ENCODE results near the gene SAMMSON. TPM values are rescaled to one million over a fixed set of nuclear protein-coding genes. Genes with fewer than 3 reads are reported as not detected.
A peak's percentile ranks its signal among the peaks of the same experiment; 100 is the strongest.

The SAMMSON gene
- total and polyA plus RNA-seq, 9 of the 15 experiments (the other 6 are each of a cell fraction or from before 2014, with no cell fraction given): 0.65 to 4.4 (median 1.9) TPM

DNA sequence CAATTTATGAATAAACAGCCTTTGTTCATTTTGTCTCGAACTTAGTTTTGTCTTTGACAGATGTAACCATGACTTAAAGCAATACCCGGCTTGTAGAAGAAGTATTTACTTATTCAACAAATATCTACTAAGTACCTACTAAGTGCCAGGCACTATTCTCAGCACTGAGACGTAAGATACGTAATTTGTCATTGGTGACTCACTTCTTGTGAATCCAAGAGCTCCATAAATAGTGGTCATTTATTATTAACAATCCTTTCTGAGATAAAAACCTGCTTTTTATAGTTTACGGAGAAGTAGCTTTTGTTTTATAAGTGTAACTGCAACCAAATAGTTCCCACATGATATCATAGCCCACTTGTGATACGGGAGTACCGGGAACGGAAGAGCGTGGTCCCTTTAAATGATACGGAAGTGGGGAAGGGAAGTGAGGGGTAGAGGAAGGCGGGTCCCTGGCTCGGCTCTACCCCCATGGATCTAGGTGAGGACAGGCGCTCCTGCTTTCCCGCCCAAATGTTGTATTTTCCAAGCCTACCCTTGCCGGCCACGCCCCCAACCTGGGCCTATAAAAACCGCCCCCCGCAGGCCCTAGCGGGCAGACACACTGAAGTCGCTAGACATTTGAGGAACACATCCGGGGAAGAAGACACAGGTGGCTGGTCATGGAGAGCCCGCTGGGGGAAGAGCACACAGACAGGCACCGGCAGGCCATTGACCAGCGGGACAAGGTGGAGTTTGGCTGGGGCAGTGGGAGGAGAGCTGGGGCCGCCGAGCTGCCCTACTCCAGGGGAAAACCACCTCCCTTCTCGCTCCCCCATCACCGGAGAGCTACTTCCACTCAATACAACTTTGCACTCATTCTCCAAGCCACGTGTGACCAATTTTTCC is at the start of gene SAMMSON (continued):
- TF ChIP-seq, protein P1, sequence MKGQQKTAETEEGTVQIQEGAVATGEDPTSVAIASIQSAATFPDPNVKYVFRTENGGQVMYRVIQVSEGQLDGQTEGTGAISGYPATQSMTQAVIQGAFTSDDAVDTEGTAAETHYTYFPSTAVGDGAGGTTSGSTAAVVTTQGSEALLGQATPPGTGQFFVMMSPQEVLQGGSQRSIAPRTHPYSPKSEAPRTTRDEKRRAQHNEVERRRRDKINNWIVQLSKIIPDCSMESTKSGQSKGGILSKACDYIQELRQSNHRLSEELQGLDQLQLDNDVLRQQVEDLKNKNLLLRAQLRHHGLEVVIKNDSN (CRISPR knock-in tag; IDR thresholded peaks at IDR 0.05): no peak
- TF ChIP-seq HNRNPL (IDR thresholded peaks at IDR 0.05; ENCODE audit: low read depth, low read length) (no peak), CEBPG (CRISPR knock-in tag; IDR thresholded peaks at IDR 0.05) (no peak), CEBPG (tag; conservative IDR thresholded peaks at IDR 0.05 in 1 of 2, IDR thresholded peaks at IDR 0.05 in 1 of 2) (no peak), YY1 (IDR thresholded peaks at IDR 0.05; ENCODE audit: borderline replicate concordance in 1 of 3, control insufficient read depth in 1 of 3, extremely low read depth in 1 of 3, insufficient read depth in 3 of 3, insufficient read length in 1 of 3, insufficient replicate concordance in 2 of 3, low read depth in 1 of 3, low read length in 2 of 3) (peak in 2 of 3 experiments; percentile 22 to 64), ZNF780A (CRISPR knock-in tag; IDR thresholded peaks at IDR 0.05) (no peak), KLF16 (IDR thresholded peaks at IDR 0.05) (no peak), RBM14 (IDR thresholded peaks at IDR 0.05; ENCODE audit: borderline replicate concordance, insufficient read depth, low read depth, low read length) (no peak), ILK (tag; IDR thresholded peaks at IDR 0.05; ENCODE audit: borderline replicate concordance, low read depth) (no peak), TEAD4 (IDR thresholded peaks at IDR 0.05; ENCODE audit: low read length) (peak; percentile 50; the same call in 1 of the 2 replicates), TEAD4 (CRISPR knock-in tag; IDR thresholded peaks at IDR 0.05; ENCODE audit: borderline replicate concordance) (no peak), RUNX1 (IDR thresholded peaks at IDR 0.05; ENCODE audit: low read depth) (no peak), TBP (optimal IDR thresholded peaks at IDR 0.05; ENCODE audit: low read depth, low read length) (peak; percentile 98), WHSC1 (IDR thresholded peaks at IDR 0.05; ENCODE audit: low read length) (no peak), TBL1XR1 (IDR thresholded peaks at IDR 0.05; ENCODE audit: low read length in 2 of 2) (0 out of 4 replicates have a peak, but pooled peaks of 1 of the 2 experiments have one; percentile 4), ZNF583 (CRISPR knock-in tag; IDR thresholded peaks at IDR 0.05) (no peak), PML (IDR thresholded peaks at IDR 0.05; ENCODE audit: low read length) (peak; percentile 92), MTA1 (IDR thresholded peaks at IDR 0.05; ENCODE audit: borderline replicate concordance) (peak; percentile 27; the same call in 1 of the 2 replicates)
- TF ChIP-seq, protein P2, sequence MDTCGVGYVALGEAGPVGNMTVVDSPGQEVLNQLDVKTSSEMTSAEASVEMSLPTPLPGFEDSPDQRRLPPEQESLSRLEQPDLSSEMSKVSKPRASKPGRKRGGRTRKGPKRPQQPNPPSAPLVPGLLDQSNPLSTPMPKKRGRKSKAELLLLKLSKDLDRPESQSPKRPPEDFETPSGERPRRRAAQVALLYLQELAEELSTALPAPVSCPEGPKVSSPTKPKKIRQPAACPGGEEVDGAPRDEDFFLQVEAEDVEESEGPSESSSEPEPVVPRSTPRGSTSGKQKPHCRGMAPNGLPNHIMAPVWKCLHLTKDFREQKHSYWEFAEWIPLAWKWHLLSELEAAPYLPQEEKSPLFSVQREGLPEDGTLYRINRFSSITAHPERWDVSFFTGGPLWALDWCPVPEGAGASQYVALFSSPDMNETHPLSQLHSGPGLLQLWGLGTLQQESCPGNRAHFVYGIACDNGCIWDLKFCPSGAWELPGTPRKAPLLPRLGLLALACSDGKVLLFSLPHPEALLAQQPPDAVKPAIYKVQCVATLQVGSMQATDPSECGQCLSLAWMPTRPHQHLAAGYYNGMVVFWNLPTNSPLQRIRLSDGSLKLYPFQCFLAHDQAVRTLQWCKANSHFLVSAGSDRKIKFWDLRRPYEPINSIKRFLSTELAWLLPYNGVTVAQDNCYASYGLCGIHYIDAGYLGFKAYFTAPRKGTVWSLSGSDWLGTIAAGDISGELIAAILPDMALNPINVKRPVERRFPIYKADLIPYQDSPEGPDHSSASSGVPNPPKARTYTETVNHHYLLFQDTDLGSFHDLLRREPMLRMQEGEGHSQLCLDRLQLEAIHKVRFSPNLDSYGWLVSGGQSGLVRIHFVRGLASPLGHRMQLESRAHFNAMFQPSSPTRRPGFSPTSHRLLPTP (IDR thresholded peaks at IDR 0.05; ENCODE audit: borderline replicate concordance, extremely low read depth, insufficient read length): no peak
- TF ChIP-seq, protein P3, sequence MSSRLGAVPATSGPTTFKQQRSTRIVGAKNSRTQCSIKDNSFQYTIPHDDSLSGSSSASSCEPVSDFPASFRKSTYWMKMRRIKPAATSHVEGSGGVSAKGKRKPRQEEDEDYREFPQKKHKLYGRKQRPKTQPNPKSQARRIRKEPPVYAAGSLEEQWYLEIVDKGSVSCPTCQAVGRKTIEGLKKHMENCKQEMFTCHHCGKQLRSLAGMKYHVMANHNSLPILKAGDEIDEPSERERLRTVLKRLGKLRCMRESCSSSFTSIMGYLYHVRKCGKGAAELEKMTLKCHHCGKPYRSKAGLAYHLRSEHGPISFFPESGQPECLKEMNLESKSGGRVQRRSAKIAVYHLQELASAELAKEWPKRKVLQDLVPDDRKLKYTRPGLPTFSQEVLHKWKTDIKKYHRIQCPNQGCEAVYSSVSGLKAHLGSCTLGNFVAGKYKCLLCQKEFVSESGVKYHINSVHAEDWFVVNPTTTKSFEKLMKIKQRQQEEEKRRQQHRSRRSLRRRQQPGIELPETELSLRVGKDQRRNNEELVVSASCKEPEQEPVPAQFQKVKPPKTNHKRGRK (tag; IDR thresholded peaks at IDR 0.05): no peak

Data from K562 (cell line).